Measurements from ENCODE around the gene CIZ1.
"Not testable (repeated sequence)": the region's sequence is repeated elsewhere in the genome, so short reads cannot be mapped to it uniquely, and the experiment has no call there.

CIZ1 gene

DNA sequence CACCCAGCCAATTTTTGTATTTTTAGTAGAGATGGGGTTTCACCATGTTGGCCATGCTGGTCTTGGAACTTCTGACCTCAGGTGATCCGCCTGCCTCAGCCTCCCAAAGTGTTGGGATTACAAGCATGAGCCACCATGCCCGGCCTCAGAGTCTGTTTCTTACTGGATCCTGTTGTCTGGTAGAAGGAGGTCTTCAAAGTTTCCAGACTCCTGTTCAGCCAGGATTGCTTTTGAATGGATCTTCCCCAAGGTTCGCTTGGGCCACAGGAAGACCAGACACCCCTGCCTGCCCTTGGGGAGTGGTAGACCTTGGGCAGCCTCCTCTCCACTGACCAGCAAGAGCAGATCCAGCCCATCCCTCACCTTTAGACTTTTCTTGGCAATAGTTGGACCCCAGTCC lies 49.8 kb downstream of the CIZ1 start:
- Histone ChIP-seq H3K27ac (ENCODE audit: low read depth, low read length) (no peak overlapping the region), H3K9me3 (ENCODE audit: control insufficient read depth, insufficient read depth, low read depth, low read length) (no peaks in the 10 kb centered on the region), H3K36me3 (ENCODE audit: control insufficient read depth, insufficient read depth, low read length) (no peaks in the 10 kb centered on the region), H3K27me3 (ENCODE audit: control insufficient read depth, insufficient read depth, low read length) (no peaks in the 10 kb centered on the region; the same call in 1 of the 2 replicates), H3K4me3 (ENCODE audit: low read depth, low read length) (no peak overlapping the region), H3K4me1 (ENCODE audit: control insufficient read depth, insufficient read depth, low read length) (no peaks in the 10 kb centered on the region), H3K9ac (ENCODE audit: low read length) (no peak overlapping the region)

DNA sequence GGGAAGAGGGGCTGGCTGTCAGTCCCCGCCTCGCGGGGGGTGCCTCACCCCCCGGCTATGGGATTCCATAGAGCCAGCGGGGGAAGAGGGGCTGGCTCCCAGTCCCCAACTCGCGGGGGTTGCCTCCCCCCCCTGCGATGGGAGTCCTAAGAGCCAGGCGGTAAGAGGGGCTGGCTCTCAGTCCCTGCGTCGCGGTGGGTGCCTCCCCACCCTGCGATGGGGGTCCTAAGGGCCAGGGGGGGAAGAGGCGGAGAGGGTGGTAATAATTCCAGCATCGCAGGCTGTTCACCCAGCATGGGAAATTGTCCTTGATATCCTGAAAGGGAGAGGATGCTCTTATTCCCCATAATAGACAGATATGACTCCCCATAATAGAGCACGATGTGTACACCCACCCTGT lies 51.8 kb downstream of the CIZ1 start:
- Histone ChIP-seq H3K36me3 (ENCODE audit: control insufficient read depth, insufficient read depth, low read length) (no peaks in the 10 kb centered on the region), H3K27me3 (ENCODE audit: control insufficient read depth, insufficient read depth, low read length) (no peaks in the 10 kb centered on the region; the same call in 1 of the 2 replicates), H3K4me3 (ENCODE audit: low read depth, low read length) (no peak overlapping the region), H3K4me1 (ENCODE audit: control insufficient read depth, insufficient read depth, low read length) (no peaks in the 10 kb centered on the region), H3K27ac (ENCODE audit: low read depth, low read length) (no peak overlapping the region), H3K9ac (ENCODE audit: low read length) (no peak overlapping the region), H3K9me3 (ENCODE audit: control insufficient read depth, insufficient read depth, low read depth, low read length) (no peaks in the 10 kb centered on the region)

DNA sequence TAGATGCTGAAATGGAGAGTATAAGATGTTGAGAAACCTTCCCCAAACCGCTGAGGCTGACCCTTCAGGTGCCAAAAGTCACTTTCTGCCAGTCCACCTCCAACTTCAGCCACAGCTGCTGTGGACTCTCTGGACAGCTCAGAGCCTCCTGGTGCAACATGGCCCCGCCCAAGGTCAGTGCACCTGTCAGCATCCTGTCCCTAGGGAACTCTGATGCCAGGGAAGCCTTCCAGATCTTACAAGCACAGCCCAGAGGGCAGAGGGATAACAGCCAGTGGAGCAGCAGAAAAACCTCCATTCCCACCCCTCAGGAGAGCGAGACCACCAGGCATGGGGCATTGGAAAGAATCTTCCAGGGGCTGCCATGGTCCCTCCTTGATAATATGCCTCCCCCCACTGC lies 53.4 kb downstream of the CIZ1 start:
- H3K4me1 ChIP-seq (ENCODE audit: control insufficient read depth, insufficient read depth, low read length), result no peaks in the 10 kb centered on the region
- H3K4me3 ChIP-seq (ENCODE audit: low read depth, low read length), result no peak overlapping the region
- no peak overlapping the region for H3K9ac ChIP-seq (ENCODE audit: low read length)
- H3K27me3 ChIP-seq (ENCODE audit: control insufficient read depth, insufficient read depth, low read length), result no peaks in the 10 kb centered on the region; the same call in 1 of the 2 replicates
- no peak overlapping the region for H3K27ac ChIP-seq (ENCODE audit: low read depth, low read length)
- H3K36me3 ChIP-seq (ENCODE audit: control insufficient read depth, insufficient read depth, low read length), result no peaks in the 10 kb centered on the region
- H3K9me3 ChIP-seq (ENCODE audit: control insufficient read depth, insufficient read depth, low read depth, low read length), result no peaks in the 10 kb centered on the region

DNA sequence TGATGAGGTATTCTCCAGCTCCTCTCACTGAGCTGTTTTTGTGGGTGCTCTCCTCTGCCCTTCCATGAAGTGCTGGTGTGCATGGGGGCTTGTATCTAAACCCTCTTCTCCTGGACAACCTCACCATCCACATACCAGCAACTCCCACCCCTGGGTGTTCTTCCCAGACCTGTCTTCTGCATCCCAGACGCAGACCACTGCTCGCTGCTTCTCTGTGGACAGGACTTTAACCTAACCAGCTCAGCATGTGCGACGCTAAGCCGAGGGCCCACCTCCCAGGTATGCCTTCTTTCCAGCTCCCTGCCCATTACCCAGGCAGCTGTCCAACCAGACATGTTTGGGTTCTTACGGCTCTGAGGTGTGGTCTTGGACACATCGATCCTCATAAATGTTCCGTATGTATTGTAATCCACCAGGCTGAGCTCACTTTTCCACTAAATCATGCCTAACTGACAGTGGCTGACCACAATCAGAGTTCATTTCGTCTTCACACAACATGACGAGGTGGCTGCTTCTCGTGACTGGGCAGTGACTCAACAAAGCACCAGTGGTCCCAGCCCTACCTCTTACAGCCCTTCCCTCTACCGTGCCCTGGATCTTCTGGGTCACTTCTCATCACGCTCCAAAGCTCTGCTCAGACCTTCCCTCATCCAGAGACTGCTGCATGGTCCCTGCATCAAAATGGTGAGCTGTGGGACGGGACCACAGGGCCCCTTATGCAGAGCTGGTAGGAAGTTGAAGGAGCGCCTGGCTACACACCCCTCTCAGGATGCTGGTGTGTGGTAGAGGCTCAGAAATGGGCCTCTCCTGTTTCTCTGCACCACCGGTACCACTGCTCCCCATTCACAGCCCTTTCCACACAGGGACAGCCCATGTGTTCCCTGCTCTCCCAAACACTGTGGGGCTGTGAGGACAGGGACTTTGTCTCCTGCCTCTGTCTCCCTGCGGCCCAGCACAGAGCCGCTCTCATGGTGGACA lies 54.3 kb downstream of the CIZ1 start:
- no peaks in the 10 kb centered on the region for H3K4me1 ChIP-seq (ENCODE audit: control insufficient read depth, insufficient read depth, low read length)
- H3K36me3 ChIP-seq (ENCODE audit: control insufficient read depth, insufficient read depth, low read length), result no peaks in the 10 kb centered on the region
- no peak overlapping the region for H3K27ac ChIP-seq (ENCODE audit: low read depth, low read length)
- no peak overlapping the region for H3K4me3 ChIP-seq (ENCODE audit: low read depth, low read length)
- no peak overlapping the region for H3K9ac ChIP-seq (ENCODE audit: low read length)
- no peaks in the 10 kb centered on the region for H3K9me3 ChIP-seq (ENCODE audit: control insufficient read depth, insufficient read depth, low read depth, low read length)
- no peaks in the 10 kb centered on the region; the same call in 1 of the 2 replicates for H3K27me3 ChIP-seq (ENCODE audit: control insufficient read depth, insufficient read depth, low read length)

DNA sequence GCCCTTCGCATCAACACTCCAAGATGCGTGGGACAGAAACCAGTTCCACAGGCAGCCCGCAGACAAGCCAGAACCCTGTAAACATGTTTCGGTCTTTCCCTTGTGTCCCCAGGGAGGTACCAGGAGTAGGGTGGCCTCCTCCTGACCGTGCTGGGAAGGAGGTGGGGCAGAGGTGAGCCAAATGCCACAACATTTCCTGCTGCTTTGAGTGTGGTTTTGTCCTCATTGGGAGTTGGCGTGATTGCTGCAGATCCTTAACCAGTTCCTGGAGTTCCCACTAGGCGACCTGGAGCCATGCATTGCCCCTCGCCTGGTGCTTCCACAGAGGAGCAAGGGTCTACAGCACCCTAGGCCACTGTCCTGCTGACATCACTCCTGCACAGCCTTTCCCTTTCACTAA lies 55.8 kb downstream of the CIZ1 start:
- H3K9me3 ChIP-seq (ENCODE audit: control insufficient read depth, insufficient read depth, low read depth, low read length); H3K36me3 ChIP-seq (ENCODE audit: control insufficient read depth, insufficient read depth, low read length); H3K9ac ChIP-seq (ENCODE audit: low read length); H3K27ac ChIP-seq (ENCODE audit: low read depth, low read length); H3K27me3 ChIP-seq (ENCODE audit: control insufficient read depth, insufficient read depth, low read length); H3K4me1 ChIP-seq (ENCODE audit: control insufficient read depth, insufficient read depth, low read length); H3K4me3 ChIP-seq (ENCODE audit: low read depth, low read length): not testable (repeated sequence)

DNA sequence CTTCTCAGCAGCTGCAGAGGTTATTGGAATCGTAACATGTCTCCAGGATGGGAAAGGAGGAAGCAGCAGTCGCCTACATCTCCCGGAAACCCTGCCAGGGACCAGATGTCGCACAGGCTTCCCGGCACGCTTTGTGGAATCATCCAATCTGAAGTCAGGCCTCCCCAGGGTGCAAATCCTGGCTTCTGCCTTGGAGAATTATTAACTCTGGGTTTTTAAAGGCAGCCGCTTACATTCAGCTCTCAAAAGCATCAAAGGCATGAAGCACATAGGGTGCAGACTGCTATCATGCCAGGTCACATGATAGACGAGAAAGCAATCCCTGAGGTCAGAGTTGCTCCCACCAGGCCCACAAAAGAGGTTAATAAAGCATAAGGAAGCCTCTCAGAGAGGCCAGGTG lies 59.2 kb downstream of the CIZ1 start:
- H3K27me3 ChIP-seq (ENCODE audit: control insufficient read depth, insufficient read depth, low read length), result peaks cover 13% of the 10 kb centered on the region; the same call in 1 of the 2 replicates
- not testable (repeated sequence) for H3K9me3 ChIP-seq (ENCODE audit: control insufficient read depth, insufficient read depth, low read depth, low read length); H3K27ac ChIP-seq (ENCODE audit: low read depth, low read length); H3K4me1 ChIP-seq (ENCODE audit: control insufficient read depth, insufficient read depth, low read length); H3K36me3 ChIP-seq (ENCODE audit: control insufficient read depth, insufficient read depth, low read length); H3K4me3 ChIP-seq (ENCODE audit: low read depth, low read length); H3K9ac ChIP-seq (ENCODE audit: low read length)

DNA sequence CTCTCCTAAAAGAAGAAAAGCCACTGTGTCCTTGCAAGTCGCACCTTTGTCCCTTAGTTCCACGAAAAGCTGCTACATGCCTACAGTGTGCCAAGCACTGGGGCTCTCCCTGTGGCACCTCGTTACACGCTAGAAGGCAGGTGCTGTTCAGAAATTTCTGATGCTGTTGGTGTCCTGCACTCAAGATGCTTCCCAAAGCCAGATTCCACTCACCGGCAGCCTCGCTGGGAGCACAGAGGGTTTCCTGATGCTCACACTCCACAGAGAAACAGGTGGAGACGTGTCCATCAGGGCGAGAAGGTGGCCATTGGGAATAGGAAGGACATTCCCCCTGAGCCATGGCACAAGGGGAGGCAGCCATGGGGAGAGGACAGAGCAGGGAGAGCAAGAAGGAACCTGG lies 60.0 kb downstream of the CIZ1 start:
- H3K27ac ChIP-seq (ENCODE audit: low read depth, low read length); H3K9me3 ChIP-seq (ENCODE audit: control insufficient read depth, insufficient read depth, low read depth, low read length); H3K4me1 ChIP-seq (ENCODE audit: control insufficient read depth, insufficient read depth, low read length); H3K36me3 ChIP-seq (ENCODE audit: control insufficient read depth, insufficient read depth, low read length); H3K4me3 ChIP-seq (ENCODE audit: low read depth, low read length); H3K9ac ChIP-seq (ENCODE audit: low read length): not testable (repeated sequence)
- H3K27me3 ChIP-seq (ENCODE audit: control insufficient read depth, insufficient read depth, low read length), result peaks cover 13% of the 10 kb centered on the region; the same call in 1 of the 2 replicates

DNA sequence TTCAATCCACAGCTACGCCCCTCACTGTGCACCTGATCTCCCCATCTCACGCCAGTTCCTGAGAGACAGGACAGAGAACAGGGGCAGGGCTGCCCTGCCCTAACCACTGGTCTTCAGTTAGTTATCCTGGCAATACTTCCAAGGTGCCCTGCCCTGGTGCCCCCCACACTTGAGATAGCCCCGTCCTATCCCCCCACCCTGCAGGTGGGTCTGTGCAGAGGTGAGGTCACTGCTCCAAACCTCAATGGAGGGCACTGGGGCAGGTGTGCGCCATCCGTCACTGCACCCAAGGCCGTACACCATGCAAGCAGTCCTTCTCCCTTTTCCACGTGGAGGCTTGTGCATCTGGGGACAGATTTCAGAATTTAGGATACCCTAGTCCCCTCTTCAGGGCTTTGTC lies 60.7 kb downstream of the CIZ1 start:
- H3K36me3 ChIP-seq (ENCODE audit: control insufficient read depth, insufficient read depth, low read length); H3K9ac ChIP-seq (ENCODE audit: low read length); H3K27ac ChIP-seq (ENCODE audit: low read depth, low read length); H3K4me1 ChIP-seq (ENCODE audit: control insufficient read depth, insufficient read depth, low read length); H3K4me3 ChIP-seq (ENCODE audit: low read depth, low read length); H3K9me3 ChIP-seq (ENCODE audit: control insufficient read depth, insufficient read depth, low read depth, low read length): not testable (repeated sequence)
- peaks cover 13% of the 10 kb centered on the region; the same call in 1 of the 2 replicates for H3K27me3 ChIP-seq (ENCODE audit: control insufficient read depth, insufficient read depth, low read length)

DNA sequence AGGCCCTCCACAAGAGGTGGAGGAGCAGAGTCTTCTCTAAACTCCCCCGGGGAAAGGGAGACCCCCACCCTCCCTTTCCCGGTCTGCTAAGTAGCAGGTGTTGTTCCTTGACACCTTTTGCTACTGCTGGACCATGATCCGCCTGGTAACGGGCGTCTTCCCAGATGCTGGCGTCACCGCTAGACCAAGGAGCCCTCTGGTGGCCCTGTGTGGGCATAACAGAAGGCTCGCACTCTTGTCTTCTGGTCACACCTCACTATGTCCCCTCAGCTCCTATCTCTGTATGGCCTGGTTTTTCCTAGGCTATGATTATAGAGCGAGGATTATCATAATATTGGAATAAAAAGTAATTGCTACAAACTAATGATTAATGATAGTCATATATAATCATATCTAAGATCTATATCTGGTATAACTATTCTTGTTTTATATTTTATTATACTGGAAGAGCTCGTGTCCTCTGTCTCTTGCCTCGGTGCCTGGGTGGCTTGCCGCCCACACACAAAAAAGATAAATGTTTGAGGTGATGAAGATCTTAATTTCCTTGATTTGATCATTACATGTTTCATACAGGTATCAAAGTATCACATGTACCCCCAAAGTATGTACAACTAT lies 61.3 kb downstream of the CIZ1 start:
- H3K27me3 ChIP-seq (ENCODE audit: control insufficient read depth, insufficient read depth, low read length), result peaks cover 13% of the 10 kb centered on the region; the same call in 1 of the 2 replicates
- H3K4me3 ChIP-seq (ENCODE audit: low read depth, low read length); H3K9me3 ChIP-seq (ENCODE audit: control insufficient read depth, insufficient read depth, low read depth, low read length); H3K36me3 ChIP-seq (ENCODE audit: control insufficient read depth, insufficient read depth, low read length); H3K4me1 ChIP-seq (ENCODE audit: control insufficient read depth, insufficient read depth, low read length); H3K9ac ChIP-seq (ENCODE audit: low read length); H3K27ac ChIP-seq (ENCODE audit: low read depth, low read length): not testable (repeated sequence)

DNA sequence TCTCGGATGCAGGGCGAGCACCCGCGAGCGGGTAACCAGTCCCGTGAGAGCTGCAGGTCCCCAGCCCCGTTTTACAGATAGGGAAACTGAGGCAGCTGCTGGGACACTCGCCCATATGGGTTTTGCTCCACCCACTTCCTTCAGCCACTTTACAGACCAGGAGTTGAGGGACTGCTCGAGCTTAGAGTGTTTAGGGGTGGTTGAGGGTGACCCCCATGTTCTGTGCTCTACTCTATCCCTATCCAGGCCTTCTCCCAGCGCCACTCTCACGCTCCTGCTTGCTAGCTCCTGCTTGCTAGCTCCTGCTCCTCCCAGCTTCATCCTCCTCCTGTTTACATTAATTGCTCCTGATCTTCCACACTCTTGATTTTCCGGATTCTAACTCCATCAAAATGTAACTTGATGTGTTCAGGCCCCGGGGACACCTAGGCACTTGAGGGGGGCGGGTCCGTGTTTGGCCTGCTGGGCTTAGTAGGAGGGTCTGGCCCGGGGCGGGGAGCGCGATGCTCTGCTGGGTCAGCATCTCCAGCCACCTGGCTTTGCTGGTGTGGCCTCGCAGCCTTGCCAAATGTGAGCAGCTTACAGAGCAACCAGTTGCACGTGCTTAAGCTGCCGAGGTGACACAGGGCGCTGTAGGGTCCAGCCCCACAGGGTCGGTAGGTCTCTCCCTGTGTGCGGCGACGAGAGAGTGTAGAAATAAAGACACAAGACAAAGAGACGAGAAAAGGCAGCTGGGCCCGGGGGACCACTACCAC lies 62.4 kb downstream of the CIZ1 start:
- H3K9ac ChIP-seq (ENCODE audit: low read length), result peak overlapping the region; percentile 56
- no peak overlapping the region for H3K27ac ChIP-seq (ENCODE audit: low read depth, low read length)
- H3K4me1 ChIP-seq (ENCODE audit: control insufficient read depth, insufficient read depth, low read length), result peaks cover 5% of the 10 kb centered on the region
- H3K27me3 ChIP-seq (ENCODE audit: control insufficient read depth, insufficient read depth, low read length), result peaks cover 13% of the 10 kb centered on the region; the same call in 1 of the 2 replicates
- H3K36me3 ChIP-seq (ENCODE audit: control insufficient read depth, insufficient read depth, low read length), result peaks cover 9% of the 10 kb centered on the region
- H3K4me3 ChIP-seq (ENCODE audit: low read depth, low read length), result peak overlapping the region; percentile 81
- no peaks in the 10 kb centered on the region for H3K9me3 ChIP-seq (ENCODE audit: control insufficient read depth, insufficient read depth, low read depth, low read length)
